PC-3 (cell line): ENCODE measurements around the gene SCCPDH. TPM values are rescaled to one million over a fixed set of nuclear protein-coding genes. Genes with fewer than 3 reads are reported as not detected.

Experiments used
- ATAC-seq: fragments of 200-7000 bp; cut with Tn5 transposase; 2 replicates; pipeline ENCODE4 v1.9.1; 2020; ENCODE audit warnings: mild to moderate bottlenecking, moderate library complexity
- BruUV-seq: library from RNA; stranded (reverse); fragments of 400-500 nt; replicated peaks from 2 replicates; lab custom pipeline; 2021; lab: Mats Ljungman, UMichigan
- CTCF ChIA-PET: fragments of 300-600 bp; sonication (Branson Sonifier 250); formaldehyde crosslinking; loops from one replicate; lab custom pipeline; 2022; ENCODE audit warnings: antibody characterized with exemption; lab: Charles Lee
- POLR2A ChIA-PET: fragments of 300-600 bp; sonication (Branson Sonifier 250); formaldehyde crosslinking; loops from one replicate; lab custom pipeline; 2022; ENCODE audit warnings: antibody characterized with exemption; ENCODE audit not compliant: unreplicated experiment; lab: Charles Lee
- DNase-seq: peaks from one replicate; pipeline ENCODE4 v3.0.0-alpha.2; 2015
- H2AFZ ChIP-seq: fragments of 300-600 bp; sonication (generic); 2 replicates; pipeline ENCODE4 v1.6.0; 2016; ENCODE audit warnings: antibody characterized with exemption, low read length
- H3F3A ChIP-seq: fragments of 300-600 bp; sonication (generic); one replicate; pipeline ENCODE4 v1.6.0; 2017; ENCODE audit warnings: antibody characterized with exemption, low read length, control low read depth, mild to moderate bottlenecking; ENCODE audit not compliant: unreplicated experiment
- H3K27ac ChIP-seq: fragments of 300-600 bp; sonication (generic); 2 replicates; pipeline ENCODE4 v1.5.1; 2016; ENCODE audit warnings: mild to moderate bottlenecking, low read length
- H3K27me3 ChIP-seq: fragments of 300-600 bp; sonication (generic); 2 replicates; pipeline ENCODE4 v1.6.1; 2016; ENCODE audit warnings: low read length, mixed read lengths
- H3K36me3 ChIP-seq: fragments of 300-600 bp; sonication (generic); 2 replicates; pipeline ENCODE4 v1.6.1; 2016; ENCODE audit warnings: low read depth, mixed run types, low read length, mixed read lengths
- H3K4me1 ChIP-seq: fragments of 300-600 bp; sonication (generic); 2 replicates; pipeline ENCODE4 v1.5.1; 2016; ENCODE audit warnings: low read length; ENCODE audit not compliant: insufficient read depth
- H3K4me2 ChIP-seq: fragments of 300-600 bp; sonication (generic); 2 replicates; pipeline ENCODE4 v1.6.0; 2016; ENCODE audit warnings: low read length
- H3K4me3 ChIP-seq: fragments of 300-600 bp; sonication (generic); 2 replicates; pipeline ENCODE4 v1.5.1; 2016; ENCODE audit warnings: mild to moderate bottlenecking, low read length, mixed read lengths
- H3K79me2 ChIP-seq: fragments of 300-600 bp; sonication (generic); 2 replicates; pipeline ENCODE4 v1.6.1; 2017; ENCODE audit warnings: low read length, mixed read lengths
- H3K9ac ChIP-seq: fragments of 300-600 bp; sonication (generic); 2 replicates; pipeline ENCODE4 v1.6.0; 2016; ENCODE audit warnings: mild to moderate bottlenecking, low read length
- H3K9me2 ChIP-seq: fragments of 300-600 bp; sonication (generic); replicated peaks from 2 replicates; pipeline ENCODE4 v1.6.1; 2016; ENCODE audit warnings: mixed run types, low read length, mixed read lengths
- H3K9me3 ChIP-seq: fragments of 300-600 bp; sonication (generic); 2 replicates; pipeline ENCODE4 v1.6.1; 2016; ENCODE audit warnings: low read length, mixed read lengths
- H4K20me1 ChIP-seq: fragments of 300-600 bp; sonication (generic); 2 replicates; pipeline ENCODE4 v1.6.1; 2016; ENCODE audit warnings: low read length, mixed read lengths
- CTCF ChIP-seq: fragments of 300-600 bp; sonication (generic); conservative IDR thresholded peaks from 2 replicates; pipeline ENCODE4 v1.5.1; 2017; ENCODE audit warnings: antibody characterized with exemption, low read depth, mild to moderate bottlenecking, low read length
- EZH2 ChIP-seq: fragments of 300-600 bp; sonication (generic); IDR thresholded peaks from one replicate; pipeline ENCODE4 v1.6.1; 2017; ENCODE audit warnings: antibody characterized with exemption, mild to moderate bottlenecking, low read length; ENCODE audit not compliant: unreplicated experiment
- EZH2phosphoT487 ChIP-seq: fragments of 300-600 bp; sonication (generic); IDR thresholded peaks from 2 replicates; pipeline ENCODE4 v1.6.1; 2018; ENCODE audit warnings: mild to moderate bottlenecking, antibody characterized with exemption, low read length, borderline replicate concordance
- intact Hi-C: fragments of 100-400 bp; cut with micrococcal nuclease; formaldehyde crosslinking; loops from 2 replicates; pipeline ENCODE4 v1.9.0; 2023
- total RNA-seq: library from RNA; depleted of rRNA; stranded (reverse); fragments of >200 nt; gene quantifications from 2 replicates; pipeline ENCODE4 v1.2.3, GENCODE V29; 2014; rRNA removed

Gene SCCPDH
- total RNA-seq, 1 experiment from 2014 or later: 50.8 TPM

DNA sequence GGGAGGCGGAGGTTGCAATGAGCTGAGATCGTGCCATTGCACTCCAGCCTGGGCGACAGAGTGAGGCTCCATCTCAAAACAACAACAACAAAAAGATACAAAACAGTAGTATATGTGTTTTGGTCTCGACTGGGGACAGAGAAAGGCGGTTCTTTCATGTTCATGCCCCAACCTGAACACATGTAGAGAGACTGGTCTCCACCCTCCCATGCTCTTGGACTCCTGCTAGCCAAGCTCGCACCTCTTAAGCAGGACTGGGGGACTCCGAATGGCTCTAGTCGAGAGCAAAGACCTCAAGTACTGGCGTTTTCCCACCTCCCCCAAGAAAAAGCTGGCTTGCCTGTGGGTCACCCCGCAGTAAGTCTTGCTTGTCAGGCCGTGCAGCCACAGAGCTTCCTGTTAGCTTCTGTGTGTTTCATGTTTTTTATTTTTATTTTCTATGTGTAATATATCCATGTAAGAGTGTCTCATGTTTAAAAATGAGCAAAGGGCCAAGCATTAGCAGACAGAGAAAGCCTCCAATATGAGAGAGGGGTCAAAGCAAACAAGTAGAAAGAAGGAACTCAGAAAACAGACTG is 91.6 kb downstream of the SCCPDH start:
- no peaks in the 10 kb centered on the region for H3K27me3 ChIP-seq
- no peak overlapping the region for H3K4me2 ChIP-seq
- no peak overlapping the region for H3K27ac ChIP-seq
- no peaks in the 10 kb centered on the region for H4K20me1 ChIP-seq
- POLR2A ChIA-PET: no interaction called here
- no peak overlapping the region for H2AFZ ChIP-seq
- CTCF ChIA-PET: no interaction called here
- H3K9me2 ChIP-seq: no peaks in the 10 kb centered on the region
- intact Hi-C loops: no loop called here
- no peak for TF ChIP-seq EZH2
- TF ChIP-seq EZH2phosphoT487: no peak
- no peak for TF ChIP-seq CTCF
- H3F3A ChIP-seq: no peaks in the 10 kb centered on the region
- no peaks in the 10 kb centered on the region for H3K9me3 ChIP-seq
- ATAC-seq (no peak), DNase-seq (no peak)
- no peaks in the 10 kb centered on the region for H3K4me1 ChIP-seq
- no peak overlapping the region for H3K4me3 ChIP-seq
- BruUV-seq: no TSS peak
- no peak overlapping the region for H3K9ac ChIP-seq
- no peaks in the 10 kb centered on the region for H3K79me2 ChIP-seq
- no peaks in the 10 kb centered on the region for H3K36me3 ChIP-seq

Other genes with a start within 250 kb of the SCCPDH start
- 33.0 and 40.3 TPM in 2 replicates for gene SMYD3, start 217.1 kb upstream of the SCCPDH start, total RNA-seq
- gene TFB2M, start 158.1 kb upstream of the SCCPDH start, total RNA-seq: 30.7 and 47.0 TPM in 2 replicates
- gene CNST, start 158.0 kb upstream of the SCCPDH start, total RNA-seq: 13.5 and 15.0 TPM in 2 replicates
- 38.0 and 52.3 TPM in 2 replicates for gene AHCTF1, start 207.5 kb downstream of the SCCPDH start, total RNA-seq